Trophoblast cell (in vitro differentiated cells and primary cell): ENCODE results near the gene DLG2.
A peak's percentile ranks its signal among the peaks of the same experiment; 100 is the strongest.
"Not testable (repeated sequence)": the region's sequence is repeated elsewhere in the genome, so short reads cannot be mapped to it uniquely, and the experiment has no call there.

ENCODE experiments used
- DNase-seq, 2 donors: peaks; one replicate each; pipeline ENCODE4 v3.0.0-alpha.2; 2016
- H2AFZ ChIP-seq: 2 replicates; pipeline ENCODE4 v1.6.1; 2013; ENCODE audit warnings: low read length, moderate library complexity, mild to moderate bottlenecking; ENCODE audit not compliant: insufficient read depth, poor library complexity
- H2AK5ac ChIP-seq: 2 replicates; pipeline ENCODE4 v1.6.1; 2013; ENCODE audit warnings: mild to moderate bottlenecking, low read length
- H2BK120ac ChIP-seq: 2 replicates; pipeline ENCODE4 v1.6.1; 2013; ENCODE audit warnings: low read length, mild to moderate bottlenecking, moderate library complexity; ENCODE audit not compliant: insufficient read depth, poor library complexity
- H2BK12ac ChIP-seq: 2 replicates; pipeline ENCODE4 v1.6.1; 2013; ENCODE audit warnings: mild to moderate bottlenecking, low read length, moderate library complexity
- H2BK5ac ChIP-seq: 2 replicates; pipeline ENCODE4 v1.6.1; 2013; ENCODE audit warnings: low read length, low read depth, moderate library complexity, mild to moderate bottlenecking; ENCODE audit not compliant: poor library complexity
- H3K14ac ChIP-seq: 2 replicates; pipeline ENCODE4 v1.6.1; 2013; ENCODE audit warnings: mild to moderate bottlenecking, low read length
- H3K18ac ChIP-seq: 2 replicates; pipeline ENCODE4 v1.6.1; 2013; ENCODE audit warnings: mild to moderate bottlenecking, low read length
- H3K23ac ChIP-seq: 2 replicates; pipeline ENCODE4 v1.6.1; 2013; ENCODE audit warnings: low read length
- H3K27ac ChIP-seq: 2 replicates; pipeline ENCODE4 v1.5.1; 2013; ENCODE audit warnings: low read depth, mild to moderate bottlenecking, inconsistent platforms, low read length, moderate library complexity
- H3K27me3 ChIP-seq: 2 replicates; pipeline ENCODE4 v1.6.1; 2013; ENCODE audit warnings: inconsistent platforms, mild to moderate bottlenecking, low read length, moderate library complexity; ENCODE audit not compliant: insufficient read depth
- H3K36me3 ChIP-seq, 2 experiments: 1 replicate in 1 of 2; 2 replicates in 1 of 2; pipeline ENCODE4 v1.6.1; 2013; ENCODE audit warnings: low read length in 2 of 2, mild to moderate bottlenecking in 2 of 2, moderate library complexity in 1 of 2; ENCODE audit not compliant: insufficient read depth in 2 of 2, control insufficient read depth in 1 of 2
- H3K4ac ChIP-seq: 2 replicates; pipeline ENCODE4 v1.6.1; 2013; ENCODE audit warnings: low read depth, mild to moderate bottlenecking, low read length, moderate library complexity
- H3K4me1 ChIP-seq, 2 experiments: 1 replicate in 1 of 2; 2 replicates in 1 of 2; pipeline ENCODE4 v1.6.1; 2013; ENCODE audit warnings: low read length in 2 of 2, mild to moderate bottlenecking in 2 of 2, moderate library complexity in 1 of 2; ENCODE audit not compliant: insufficient read depth in 2 of 2, control insufficient read depth in 1 of 2
- H3K4me2 ChIP-seq: 2 replicates; pipeline ENCODE4 v1.6.1; 2013; ENCODE audit warnings: inconsistent platforms, mild to moderate bottlenecking, low read length, moderate library complexity
- H3K4me3 ChIP-seq: 2 replicates; pipeline ENCODE4 v1.5.1; 2013; ENCODE audit warnings: mild to moderate bottlenecking, low read depth, low read length, inconsistent platforms
- H3K79me1 ChIP-seq: one replicate; pipeline ENCODE4 v1.6.1; 2013; ENCODE audit warnings: low read length
- H3K79me2 ChIP-seq: 2 replicates; pipeline ENCODE4 v1.6.1; 2013; ENCODE audit warnings: low read length, mild to moderate bottlenecking; ENCODE audit not compliant: control insufficient read depth, insufficient read depth, poor library complexity
- H3K9ac ChIP-seq: 2 replicates; pipeline ENCODE4 v1.6.1; 2013; ENCODE audit warnings: mild to moderate bottlenecking, low read length
- H3K9me3 ChIP-seq: 2 replicates; pipeline ENCODE4 v1.6.1; 2013; ENCODE audit warnings: low read depth, mild to moderate bottlenecking, control low read depth, inconsistent platforms, low read length; ENCODE audit not compliant: insufficient read depth
- H4K12ac ChIP-seq: 2 replicates; pipeline ENCODE4 v1.6.1; 2013; ENCODE audit warnings: low read depth, mild to moderate bottlenecking, low read length, moderate library complexity
- H4K8ac ChIP-seq: 2 replicates; pipeline ENCODE4 v1.6.1; 2013; ENCODE audit warnings: low read depth, mild to moderate bottlenecking, low read length, moderate library complexity
- H4K91ac ChIP-seq: one replicate; pipeline ENCODE4 v1.6.1; 2013; ENCODE audit warnings: low read depth, mild to moderate bottlenecking, low read length, moderate library complexity
- WGBS: extraction: QIAGEN DNeasy Blood & Tissue Kit; methylation state at CpG from one replicate; pipeline ENCODE4 v1.1.7; 2013; ENCODE audit warnings: missing lambda C conversion rate; ENCODE audit not compliant: insufficient read length, insufficient coverage; ENCODE audit errors: extremely low coverage; 5-methylcytosine and 5-hydroxymethylcytosine counted together

DLG2 gene

DNA sequence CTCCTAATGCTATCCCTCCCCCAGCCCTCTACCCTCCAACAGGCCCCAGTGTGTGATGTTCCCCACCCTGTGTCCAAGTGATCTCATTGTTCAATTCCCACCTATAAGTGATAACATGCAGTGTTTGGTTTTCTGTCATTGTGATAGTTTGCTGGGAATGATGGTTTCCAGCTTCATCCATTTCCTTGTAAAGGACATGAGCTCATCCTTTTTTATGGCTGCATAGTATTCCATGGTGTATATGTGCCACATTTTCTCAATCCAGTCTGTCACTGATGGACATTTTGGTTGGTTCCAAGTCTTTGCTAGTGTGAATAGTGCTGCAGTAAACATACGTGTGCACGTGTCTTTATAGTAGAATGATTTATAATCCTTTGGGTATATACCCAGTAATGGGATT is 277.6 kb downstream of the DLG2 start:
- H2BK120ac ChIP-seq, H3K27ac ChIP-seq, H4K12ac ChIP-seq, H2AFZ ChIP-seq, H3K23ac ChIP-seq, H2BK5ac ChIP-seq, H4K8ac ChIP-seq, H3K18ac ChIP-seq, H3K36me3 ChIP-seq, H3K4me1 ChIP-seq, H3K4me3 ChIP-seq, H2AK5ac ChIP-seq, H3K79me2 ChIP-seq, H3K27me3 ChIP-seq, H4K91ac ChIP-seq, H2BK12ac ChIP-seq, H3K4me2 ChIP-seq, DNase-seq, H3K9ac ChIP-seq, H3K9me3 ChIP-seq, H3K14ac ChIP-seq, H3K79me1 ChIP-seq, H3K4ac ChIP-seq: not testable (repeated sequence)
- WGBS: no CpG with 5 or more reads among the region's 2 CpGs

DNA sequence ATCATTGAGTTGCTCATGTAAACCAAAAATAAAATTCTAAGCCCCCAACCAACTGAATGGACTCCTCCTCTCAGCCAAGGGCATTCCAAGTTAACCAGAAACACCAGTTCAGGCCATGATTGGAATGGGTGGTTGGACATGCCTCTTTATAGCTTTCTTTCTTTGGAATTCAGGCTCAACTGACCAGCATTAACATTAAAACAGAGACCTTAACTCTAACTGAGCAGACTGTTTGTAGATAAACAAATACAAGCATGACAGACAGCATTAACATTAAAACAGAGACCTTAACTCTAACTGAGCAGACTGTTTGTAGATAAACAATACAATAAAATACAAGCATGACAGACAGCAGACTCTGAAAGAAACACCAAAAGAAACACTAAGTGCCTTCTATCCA is 278.2 kb downstream of the DLG2 start:
- Histone ChIP-seq H3K36me3 (no peaks in the 10 kb centered on the region), H3K4ac (no peak overlapping the region), H2AFZ (no peak overlapping the region), H3K79me2 (no peaks in the 10 kb centered on the region), H3K9me3 (no peaks in the 10 kb centered on the region), H3K14ac (no peak overlapping the region), H3K27me3 (no peaks in the 10 kb centered on the region), H3K27ac (no peak overlapping the region), H3K79me1 (no peaks in the 10 kb centered on the region), H3K4me3 (no peak overlapping the region), H3K18ac (no peak overlapping the region), H3K4me2 (no peak overlapping the region), H2BK5ac (no peak overlapping the region), H2AK5ac (no peak overlapping the region), H3K23ac (no peak overlapping the region), H4K8ac (no peak overlapping the region), H3K9ac (no peak overlapping the region), H2BK120ac (no peak overlapping the region), H4K12ac (no peak overlapping the region), H4K91ac (no peak overlapping the region), H2BK12ac (no peak overlapping the region), H3K4me1 (no peaks in the 10 kb centered on the region)
- no peak for DNase-seq

DNA sequence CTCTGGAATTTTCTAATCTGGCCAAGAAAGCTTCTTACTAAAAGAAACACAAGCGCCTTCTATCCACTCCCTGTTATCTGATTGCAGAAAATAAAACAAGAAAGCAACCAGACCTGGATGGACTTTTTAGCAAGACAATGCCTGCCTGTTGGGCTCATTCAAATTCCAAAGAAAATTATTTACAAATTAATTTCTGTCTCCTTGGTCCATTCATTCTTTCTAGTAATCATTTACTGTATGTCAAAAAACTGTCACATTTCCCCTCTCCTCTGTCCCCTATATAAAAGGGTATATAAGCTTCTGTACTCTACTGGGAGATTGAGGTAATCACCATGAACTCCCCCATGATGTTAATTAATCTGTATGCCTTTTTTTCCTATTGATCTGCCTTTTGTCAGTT is 279.9 kb downstream of the DLG2 start:
- no peak overlapping the region for H3K27ac ChIP-seq
- H2AFZ ChIP-seq: no peak overlapping the region
- no peak overlapping the region for H3K23ac ChIP-seq
- no peaks in the 10 kb centered on the region for H3K4me1 ChIP-seq
- H2AK5ac ChIP-seq: no peak overlapping the region
- no peaks in the 10 kb centered on the region for H3K79me1 ChIP-seq
- H4K12ac ChIP-seq: no peak overlapping the region
- no peak overlapping the region for H3K4me2 ChIP-seq
- no CpG with 5 or more reads among the region's 1 CpG for WGBS
- no peaks in the 10 kb centered on the region for H3K36me3 ChIP-seq
- no peak overlapping the region for H3K4ac ChIP-seq
- no peak overlapping the region for H2BK120ac ChIP-seq
- H3K18ac ChIP-seq: no peak overlapping the region
- H3K9ac ChIP-seq: no peak overlapping the region
- H4K91ac ChIP-seq: no peak overlapping the region
- H2BK12ac ChIP-seq: no peak overlapping the region
- H3K14ac ChIP-seq: no peak overlapping the region
- H3K9me3 ChIP-seq: no peaks in the 10 kb centered on the region
- H3K79me2 ChIP-seq: no peaks in the 10 kb centered on the region
- no peaks in the 10 kb centered on the region for H3K27me3 ChIP-seq
- no peak for DNase-seq
- no peak overlapping the region for H4K8ac ChIP-seq
- no peak overlapping the region for H2BK5ac ChIP-seq
- H3K4me3 ChIP-seq: no peak overlapping the region

GRCh38 chr11:85346484-85346883 is 280.7 kb downstream of the DLG2 start:
- Histone ChIP-seq H3K18ac (no peak overlapping the region), H3K9me3 (no peaks in the 10 kb centered on the region), H3K79me2 (no peaks in the 10 kb centered on the region), H3K4me3 (no peak overlapping the region), H2BK12ac (no peak overlapping the region), H4K91ac (no peak overlapping the region), H3K27ac (no peak overlapping the region), H3K4me1 (no peaks in the 10 kb centered on the region), H3K9ac (no peak overlapping the region), H3K79me1 (no peaks in the 10 kb centered on the region), H3K27me3 (no peaks in the 10 kb centered on the region), H3K4ac (no peak overlapping the region), H3K4me2 (no peak overlapping the region), H2AK5ac (no peak overlapping the region), H3K23ac (no peak overlapping the region), H3K14ac (no peak overlapping the region), H4K8ac (no peak overlapping the region), H4K12ac (no peak overlapping the region), H2AFZ (no peak overlapping the region), H2BK120ac (no peak overlapping the region), H2BK5ac (no peak overlapping the region), H3K36me3 (no peaks in the 10 kb centered on the region)
- DNase-seq: peak; percentile 18 to 55
- no CpG with 5 or more reads among the region's 6 CpGs for WGBS

DNA sequence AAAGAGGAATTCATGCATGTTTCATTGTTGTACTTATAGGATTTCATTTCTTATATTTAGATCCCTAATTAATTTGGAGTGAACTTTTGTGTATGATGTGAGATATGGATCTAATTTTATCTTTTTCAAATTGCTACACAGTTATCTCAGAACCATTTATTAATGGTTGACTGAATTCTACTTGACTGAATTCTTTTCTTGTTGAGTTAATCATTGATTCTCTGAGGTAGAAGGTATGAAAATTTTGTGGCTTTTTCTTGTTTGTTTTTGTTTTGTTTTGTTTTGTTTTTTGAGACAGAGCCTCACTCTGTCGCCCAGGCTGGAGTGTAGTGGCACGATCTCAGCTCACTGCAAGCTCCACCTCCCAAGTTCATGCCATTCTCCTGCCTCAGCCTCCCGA is 286.3 kb downstream of the DLG2 start:
- H3K9me3 ChIP-seq, H2BK12ac ChIP-seq, H3K4me1 ChIP-seq, H3K23ac ChIP-seq, H3K36me3 ChIP-seq, H3K14ac ChIP-seq, H3K18ac ChIP-seq, DNase-seq, H3K4me3 ChIP-seq, H3K79me2 ChIP-seq, H2BK5ac ChIP-seq, H2AK5ac ChIP-seq, H4K91ac ChIP-seq, H3K27ac ChIP-seq, H4K8ac ChIP-seq, H3K9ac ChIP-seq, H3K4ac ChIP-seq, H2AFZ ChIP-seq, H3K79me1 ChIP-seq, H4K12ac ChIP-seq, H3K27me3 ChIP-seq, H3K4me2 ChIP-seq, H2BK120ac ChIP-seq: not testable (repeated sequence)
- WGBS: no CpG with 5 or more reads among the region's 3 CpGs
